Measurements from ENCODE around the gene MATK.

MATK gene

DNA sequence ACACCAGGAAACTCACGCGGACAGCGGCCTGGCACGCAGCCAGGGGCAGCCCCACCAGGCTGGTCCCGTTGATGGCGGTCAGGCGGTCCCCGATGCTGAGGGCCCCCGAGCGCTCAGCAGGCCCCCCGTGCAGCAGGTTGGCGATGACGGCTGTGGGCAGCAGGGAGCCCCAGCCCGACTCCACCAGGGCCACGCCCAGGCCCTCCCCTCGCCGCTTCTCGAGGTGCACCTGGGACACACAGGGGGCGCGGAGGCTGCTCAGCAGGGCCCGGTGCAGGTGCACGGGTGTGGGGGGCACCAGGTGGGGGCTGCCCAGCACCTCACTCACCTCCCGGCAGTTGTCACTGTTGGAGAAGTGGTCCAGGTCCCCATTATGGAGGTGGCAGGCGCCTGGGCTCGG, 33.7 kb downstream of the MATK start:
- no peak for DNase-seq (ENCODE audit: low spot score)
- Histone ChIP-seq H3K27ac (no peak overlapping the region), H3K4me3 (no peak overlapping the region)
- TF ChIP-seq, protein P1, sequence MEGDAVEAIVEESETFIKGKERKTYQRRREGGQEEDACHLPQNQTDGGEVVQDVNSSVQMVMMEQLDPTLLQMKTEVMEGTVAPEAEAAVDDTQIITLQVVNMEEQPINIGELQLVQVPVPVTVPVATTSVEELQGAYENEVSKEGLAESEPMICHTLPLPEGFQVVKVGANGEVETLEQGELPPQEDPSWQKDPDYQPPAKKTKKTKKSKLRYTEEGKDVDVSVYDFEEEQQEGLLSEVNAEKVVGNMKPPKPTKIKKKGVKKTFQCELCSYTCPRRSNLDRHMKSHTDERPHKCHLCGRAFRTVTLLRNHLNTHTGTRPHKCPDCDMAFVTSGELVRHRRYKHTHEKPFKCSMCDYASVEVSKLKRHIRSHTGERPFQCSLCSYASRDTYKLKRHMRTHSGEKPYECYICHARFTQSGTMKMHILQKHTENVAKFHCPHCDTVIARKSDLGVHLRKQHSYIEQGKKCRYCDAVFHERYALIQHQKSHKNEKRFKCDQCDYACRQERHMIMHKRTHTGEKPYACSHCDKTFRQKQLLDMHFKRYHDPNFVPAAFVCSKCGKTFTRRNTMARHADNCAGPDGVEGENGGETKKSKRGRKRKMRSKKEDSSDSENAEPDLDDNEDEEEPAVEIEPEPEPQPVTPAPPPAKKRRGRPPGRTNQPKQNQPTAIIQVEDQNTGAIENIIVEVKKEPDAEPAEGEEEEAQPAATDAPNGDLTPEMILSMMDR (IDR thresholded peaks at IDR 0.05), result no peak

DNA sequence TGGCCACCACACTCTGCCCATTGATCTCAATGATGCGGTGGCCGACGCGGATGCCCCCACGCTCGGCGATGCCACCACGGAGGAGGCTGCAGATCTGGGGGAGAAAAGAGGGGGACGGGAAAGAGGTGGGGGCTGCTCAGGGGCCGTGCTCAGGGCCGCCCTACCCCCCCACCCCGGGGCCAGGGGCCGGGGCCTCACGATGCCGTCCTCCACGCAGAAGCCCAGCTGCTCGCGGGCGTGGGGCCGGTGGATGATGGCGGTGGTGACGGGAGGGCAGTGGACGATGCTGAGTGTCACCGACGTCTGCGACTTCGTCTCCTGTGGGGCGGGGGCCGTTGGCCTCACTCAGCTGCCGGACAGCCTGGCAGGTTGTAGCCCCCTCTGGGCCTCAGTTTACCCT, 34.9 kb downstream of the MATK start:
- Histone ChIP-seq H3K4me3 (no peak overlapping the region), H3K27ac (no peak overlapping the region)
- TF ChIP-seq, protein P1 (IDR thresholded peaks at IDR 0.05), result no peak
- no peak for DNase-seq (ENCODE audit: low spot score)

DNA sequence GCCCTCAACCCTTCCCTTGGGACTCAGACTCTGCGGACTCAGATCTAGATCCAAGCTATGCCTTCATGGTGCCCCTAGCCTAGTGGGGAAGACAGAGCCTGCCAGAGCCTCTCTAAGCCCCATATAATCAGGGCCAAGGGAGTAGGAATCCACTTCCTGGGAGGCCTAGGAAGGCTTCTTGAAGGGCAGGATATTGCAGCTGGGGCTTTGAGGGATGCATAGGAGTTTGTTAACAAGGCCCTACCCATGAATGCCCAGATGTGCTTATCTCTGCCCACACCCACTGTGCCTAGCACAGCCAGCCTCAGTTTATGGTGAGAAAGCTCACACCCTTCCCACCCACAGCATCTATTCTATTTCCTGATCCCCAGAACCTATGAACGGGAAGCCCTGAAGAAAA, 36.0 kb downstream of the MATK start:
- TF ChIP-seq, protein P1 (IDR thresholded peaks at IDR 0.05), result no peak
- no peak overlapping the region for H3K4me3 ChIP-seq
- DNase-seq (ENCODE audit: low spot score), result no peak

DNA sequence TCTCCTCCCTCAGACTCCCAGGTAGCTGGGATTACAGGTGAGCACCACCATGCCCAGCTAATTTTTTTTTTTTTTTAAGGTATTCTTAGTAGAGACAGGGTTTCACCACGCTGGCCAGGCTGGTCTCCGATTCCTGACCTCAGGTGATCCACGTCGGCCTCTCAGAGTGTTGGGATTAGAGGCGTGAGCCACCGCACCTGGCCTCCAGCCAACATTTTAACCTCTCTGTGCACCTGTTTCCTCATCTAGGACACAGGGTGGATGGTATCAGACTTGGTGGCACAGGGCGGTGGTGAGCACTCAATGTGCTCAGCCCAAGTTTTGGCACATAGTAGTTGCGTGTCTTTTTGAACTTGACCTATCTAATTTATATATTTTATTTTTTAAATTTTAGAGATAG, 37.2 kb downstream of the MATK start:
- H3K4me3 ChIP-seq, result no peak overlapping the region
- TF ChIP-seq, protein P1 (IDR thresholded peaks at IDR 0.05), result no peak
- no peak for DNase-seq (ENCODE audit: low spot score)
- H3K27ac ChIP-seq, result no peak overlapping the region

More for the DNA sequence above, 36.0 kb downstream of the MATK start:
- H3K27ac ChIP-seq, result no peak overlapping the region

DNA sequence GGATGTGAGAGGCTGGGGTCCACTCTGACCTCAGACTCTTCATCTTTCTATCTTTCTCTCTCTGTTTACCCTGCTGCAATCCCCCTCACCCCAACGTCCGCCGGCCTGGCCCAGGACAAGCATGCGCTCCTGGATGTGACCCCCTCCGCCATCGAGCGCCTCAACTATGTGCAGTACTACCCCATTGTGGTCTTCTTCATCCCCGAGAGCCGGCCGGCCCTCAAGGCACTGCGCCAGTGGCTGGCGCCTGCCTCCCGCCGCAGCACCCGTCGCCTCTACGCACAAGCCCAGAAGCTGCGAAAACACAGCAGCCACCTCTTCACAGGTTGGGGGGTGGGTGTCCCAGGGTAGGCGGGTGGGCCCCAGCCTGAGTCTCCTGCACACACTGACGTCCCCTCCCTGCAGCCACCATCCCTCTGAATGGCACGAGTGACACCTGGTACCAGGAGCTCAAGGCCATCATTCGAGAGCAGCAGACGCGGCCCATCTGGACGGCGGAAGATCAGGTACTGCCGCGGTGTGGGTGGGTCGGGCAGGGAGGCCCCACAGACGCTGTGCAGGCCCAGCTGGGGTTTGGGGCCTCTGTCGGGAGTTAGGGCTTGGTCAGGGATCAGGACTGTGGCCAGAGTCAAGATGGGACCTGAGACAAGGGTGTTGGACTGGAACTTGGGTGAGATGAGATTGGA, 39.7 kb downstream of the MATK start:
- H3K4me3 ChIP-seq, result no peak overlapping the region
- TF ChIP-seq, protein P1 (IDR thresholded peaks at IDR 0.05), result no peak
- no peak for DNase-seq (ENCODE audit: low spot score)
- no peak overlapping the region for H3K27ac ChIP-seq

DNA sequence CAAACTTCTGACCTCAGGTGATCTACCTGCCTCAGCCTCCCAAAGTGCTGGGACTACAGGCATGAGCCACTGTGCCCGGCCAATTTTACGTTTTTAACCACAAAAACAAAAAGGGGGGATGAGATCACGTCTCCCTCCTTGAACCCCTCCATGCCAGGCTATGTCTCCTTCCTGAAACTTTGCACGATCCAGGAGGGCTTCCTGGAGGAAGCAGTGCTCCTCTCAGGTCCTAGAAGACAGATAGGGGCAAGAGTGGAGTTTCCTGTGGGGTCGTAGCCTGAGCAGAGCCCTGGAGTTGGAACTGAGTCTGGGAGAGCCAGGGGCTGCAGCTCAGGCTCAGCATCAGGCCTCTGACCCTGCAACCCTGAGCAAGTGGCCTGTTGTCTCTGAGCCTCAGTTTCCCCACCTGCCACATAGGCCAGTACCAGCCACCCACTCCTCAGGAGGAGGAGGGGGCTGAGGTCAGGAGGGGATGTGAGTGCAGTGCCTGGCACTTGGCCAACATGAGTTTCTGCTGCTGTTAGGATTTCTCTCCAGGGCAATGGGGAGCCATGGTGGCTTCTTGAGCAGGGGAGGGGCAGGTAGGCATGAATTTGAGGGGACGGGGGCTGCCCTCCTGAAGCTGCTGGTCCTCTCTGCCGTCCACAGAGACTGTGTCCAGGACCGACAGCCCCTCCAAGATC, 40.7 kb downstream of the MATK start:
- Histone ChIP-seq H3K27ac (no peak overlapping the region), H3K4me3 (no peak overlapping the region)
- TF ChIP-seq, protein P1 (IDR thresholded peaks at IDR 0.05), result no peak
- DNase-seq (ENCODE audit: low spot score), result no peak

DNA sequence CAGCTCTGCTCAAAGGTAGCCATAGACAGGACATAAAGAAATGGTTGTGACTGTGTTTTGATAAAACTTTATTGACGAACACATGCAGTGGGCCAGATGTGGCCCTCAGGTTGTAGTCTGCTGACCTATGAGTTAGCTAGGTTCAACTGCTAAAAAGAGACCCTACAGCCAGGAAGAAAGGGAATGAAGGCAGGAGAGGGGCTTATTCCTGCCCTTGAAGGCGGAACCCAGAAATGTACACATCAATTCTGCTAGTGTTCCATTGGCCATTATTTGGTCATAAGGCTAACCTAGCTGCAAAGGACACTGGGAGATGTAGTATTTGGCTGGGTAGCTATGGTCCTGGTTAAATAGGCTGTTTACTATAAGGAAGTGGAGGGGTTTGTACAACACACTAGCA, 42.7 kb downstream of the MATK start:
- DNase-seq (ENCODE audit: low spot score), result no peak
- Histone ChIP-seq H3K4me3 (no peak overlapping the region), H3K27ac (no peak overlapping the region)
- TF ChIP-seq, protein P1 (IDR thresholded peaks at IDR 0.05), result no peak
